H9 (cell line): ENCODE results near the gene TMCC1. TPM values are rescaled to one million over a fixed set of nuclear protein-coding genes. Genes with fewer than 3 reads are reported as not detected.

Experiments used
- DNase-seq: peaks from one replicate; pipeline ENCODE4 v3.0.0-alpha.2; 2017
- H2AFZ ChIP-seq: one replicate; pipeline ENCODE4 v1.6.1; 2013; ENCODE audit warnings: mild to moderate bottlenecking, low read length, control low read depth, moderate library complexity
- H2AK5ac ChIP-seq: 2 replicates; pipeline ENCODE4 v1.6.1; 2013; ENCODE audit warnings: low read length, control low read depth, mixed read lengths; ENCODE audit not compliant: insufficient read length
- H2BK120ac ChIP-seq: one replicate; pipeline ENCODE4 v1.6.1; 2013; ENCODE audit warnings: low read depth, mild to moderate bottlenecking, low read length, control low read depth, inconsistent platforms; ENCODE audit not compliant: poor library complexity, severe bottlenecking
- H2BK12ac ChIP-seq: 2 replicates; pipeline ENCODE4 v1.6.1; 2013; ENCODE audit warnings: low read length, control low read depth, mixed read lengths, low read depth; ENCODE audit not compliant: insufficient read length
- H2BK15ac ChIP-seq: 2 replicates; pipeline ENCODE4 v1.6.1; 2013; ENCODE audit warnings: low read depth, low read length, control low read depth
- H2BK20ac ChIP-seq: one replicate; pipeline ENCODE4 v1.6.1; 2013; ENCODE audit warnings: low read depth, mild to moderate bottlenecking, low read length, control low read depth, inconsistent platforms; ENCODE audit not compliant: poor library complexity, severe bottlenecking
- H2BK5ac ChIP-seq: 2 replicates; pipeline ENCODE4 v1.6.1; 2013; ENCODE audit warnings: low read length, control low read depth, mixed read lengths; ENCODE audit not compliant: insufficient read length
- H3K14ac ChIP-seq: 2 replicates; pipeline ENCODE4 v1.6.1; 2013; ENCODE audit warnings: low read length, control low read depth; ENCODE audit not compliant: insufficient read depth
- H3K18ac ChIP-seq: 2 replicates; pipeline ENCODE4 v1.6.1; 2013; ENCODE audit warnings: low read depth, mild to moderate bottlenecking, mixed read lengths, low read length, control low read depth; ENCODE audit not compliant: insufficient read length
- H3K23ac ChIP-seq: 2 replicates; pipeline ENCODE4 v1.6.1; 2013; ENCODE audit warnings: low read length, control low read depth, mixed read lengths, low read depth; ENCODE audit not compliant: insufficient read length
- H3K23me2 ChIP-seq: 2 replicates; pipeline ENCODE4 v1.6.1; 2013; ENCODE audit warnings: low read depth, mild to moderate bottlenecking, mixed read lengths, low read length, control low read depth; ENCODE audit not compliant: insufficient read length, poor library complexity, severe bottlenecking
- H3K27ac ChIP-seq: 2 replicates; pipeline ENCODE4 v1.5.1; 2013; ENCODE audit warnings: low read length, control low read depth, mixed read lengths, low read depth; ENCODE audit not compliant: insufficient read length
- H3K27me3 ChIP-seq: 2 replicates; pipeline ENCODE4 v1.6.1; 2013; ENCODE audit warnings: low read length, control low read depth, inconsistent platforms; ENCODE audit not compliant: insufficient read depth
- H3K4ac ChIP-seq: 2 replicates; pipeline ENCODE4 v1.6.1; 2013; ENCODE audit warnings: low read depth, mild to moderate bottlenecking, control low read depth, inconsistent platforms, low read length, moderate library complexity
- H3K4me1 ChIP-seq: 2 replicates; pipeline ENCODE4 v1.6.1; 2013; ENCODE audit warnings: low read length, control low read depth, inconsistent platforms; ENCODE audit not compliant: insufficient read depth
- H3K4me2 ChIP-seq: 2 replicates; pipeline ENCODE4 v1.6.1; 2013; ENCODE audit warnings: low read length, control low read depth, mixed read lengths; ENCODE audit not compliant: insufficient read length, insufficient read depth
- H3K56ac ChIP-seq: 2 replicates; pipeline ENCODE4 v1.6.1; 2013; ENCODE audit warnings: low read depth, mild to moderate bottlenecking, mixed read lengths, low read length, control low read depth; ENCODE audit not compliant: insufficient read length
- H3K79me1 ChIP-seq: 2 replicates; pipeline ENCODE4 v1.6.1; 2013; ENCODE audit warnings: low read depth, mild to moderate bottlenecking, moderate library complexity, low read length, control low read depth, inconsistent platforms; ENCODE audit not compliant: insufficient read depth, poor library complexity, severe bottlenecking
- H3K79me2 ChIP-seq: 2 replicates; pipeline ENCODE4 v1.6.1; 2013; ENCODE audit warnings: low read length, control low read depth, inconsistent platforms; ENCODE audit not compliant: insufficient read depth
- H3K9ac ChIP-seq: 2 replicates; pipeline ENCODE4 v1.6.1; 2013; ENCODE audit warnings: low read length, control low read depth, mixed read lengths; ENCODE audit not compliant: insufficient read length; ENCODE audit errors: extremely low read depth
- H3K9me3 ChIP-seq: one replicate; pipeline ENCODE4 v1.6.1; 2013; ENCODE audit warnings: low read depth, low read length, inconsistent platforms; ENCODE audit not compliant: control insufficient read depth
- H3T11ph ChIP-seq: one replicate; pipeline ENCODE4 v1.6.1; 2013; ENCODE audit warnings: mild to moderate bottlenecking, low read length, control low read depth, inconsistent platforms
- H4K20me1 ChIP-seq: one replicate; pipeline ENCODE4 v1.6.1; 2013; ENCODE audit not compliant: control insufficient read depth, insufficient read length, insufficient read depth
- H4K5ac ChIP-seq: 2 replicates; pipeline ENCODE4 v1.6.1; 2013; ENCODE audit warnings: low read depth, mild to moderate bottlenecking, mixed read lengths, low read length, control low read depth; ENCODE audit not compliant: insufficient read length
- H4K8ac ChIP-seq: replicated peaks from 2 replicates; pipeline ENCODE4 v1.6.1; 2013; ENCODE audit warnings: low read length, control low read depth, mixed read lengths, low read depth; ENCODE audit not compliant: insufficient read length
- H4K91ac ChIP-seq: 2 replicates; pipeline ENCODE4 v1.6.1; 2013; ENCODE audit warnings: low read depth, mild to moderate bottlenecking, moderate library complexity, mixed read lengths, low read length, control low read depth; ENCODE audit not compliant: insufficient read length
- H3K27ac Mint-ChIP-seq, 3 experiments: 2 replicates in 2 of 3; 3 replicates in 1 of 3; pipeline ENCODE4 v1.8.0; 2020 to 2021; ENCODE audit warnings: mixed read lengths in 3 of 3, mild to moderate bottlenecking in 1 of 3, moderate library complexity in 1 of 3
- H3K27me3 Mint-ChIP-seq: 2 replicates; pipeline ENCODE4 v1.8.0; 2021; ENCODE audit warnings: low read depth, mild to moderate bottlenecking, moderate library complexity, mixed read lengths
- H3K36me3 Mint-ChIP-seq, 3 experiments: 2 replicates in 2 of 3; 3 replicates in 1 of 3; pipeline ENCODE4 v1.8.0; 2020 to 2021; ENCODE audit warnings: low read depth in 3 of 3, mixed read lengths in 3 of 3; ENCODE audit not compliant: insufficient read depth in 1 of 3
- H3K4me1 Mint-ChIP-seq, 2 experiments: 2 replicates each; pipeline ENCODE4 v1.8.0; 2020; ENCODE audit warnings: mixed read lengths in 2 of 2
- H3K4me3 Mint-ChIP-seq, 2 experiments: 2 replicates in 1 of 2; 3 replicates in 1 of 2; pipeline ENCODE4 v1.8.0; 2020 to 2021; ENCODE audit warnings: mild to moderate bottlenecking in 2 of 2, mixed read lengths in 2 of 2, moderate library complexity in 1 of 2
- H3K9me3 Mint-ChIP-seq, 2 experiments: 2 replicates in 1 of 2; 3 replicates in 1 of 2; pipeline ENCODE4 v1.8.0; 2020; ENCODE audit warnings: mild to moderate bottlenecking in 2 of 2, mixed read lengths in 2 of 2, moderate library complexity in 1 of 2
- CTCF ChIP-seq: fragments of 200-600 bp; sonication (generic); conservative IDR thresholded peaks from 3 replicates; pipeline ENCODE4 v1.8.0; 2021; ENCODE audit warnings: antibody characterized with exemption, mild to moderate bottlenecking
- WGBS: extraction: QIAGEN DNeasy Blood & Tissue Kit; methylation state at CpG from one replicate; pipeline ENCODE4 v1.1.7; 2013; ENCODE audit warnings: missing lambda C conversion rate, low lambda C conversion rate, mixed read lengths; ENCODE audit not compliant: insufficient read length; ENCODE audit errors: extremely low coverage; 5-methylcytosine and 5-hydroxymethylcytosine counted together
- total RNA-seq: library from RNA; stranded (reverse); gene quantifications from 2 replicates; pipeline ENCODE4 v1.2.1, GENCODE V29; 2021

The TMCC1 gene
- total RNA-seq, 1 experiment from 2014 or later = 24.4 TPM

DNA sequence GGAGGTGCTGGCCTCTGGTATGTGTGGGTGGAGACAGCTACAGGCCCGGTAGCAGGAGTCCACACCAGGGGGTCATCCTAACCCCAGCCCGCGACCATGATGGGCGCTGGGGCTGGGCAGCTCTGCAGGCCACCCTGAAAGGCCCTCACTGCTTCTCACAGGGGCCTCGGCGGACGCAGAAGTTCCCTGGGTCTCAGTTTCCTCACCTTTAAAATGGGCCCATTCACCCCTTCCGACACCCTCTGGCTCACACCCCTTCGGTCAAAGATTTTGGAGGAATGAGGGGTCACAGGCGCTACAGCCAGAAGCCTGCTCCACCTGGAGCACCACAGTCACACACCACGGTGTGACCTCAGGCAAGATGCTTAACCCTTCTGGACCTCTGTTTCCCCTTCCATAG is 295.0 kb downstream of the TMCC1 start:
- Histone ChIP-seq H3K4me1 (peaks cover 4% of the 10 kb centered on the region; the same call in 1 of the 2 replicates), H3K23ac (no peak overlapping the region), H3K23me2 (no peaks in the 10 kb centered on the region), H3K4ac (no peak overlapping the region), H3K27me3 (no peaks in the 10 kb centered on the region), H3K18ac (no peak overlapping the region), H2BK5ac (no peak overlapping the region), H2AK5ac (no peak overlapping the region), H4K8ac (no peak overlapping the region), H3K9me3 (no peaks in the 10 kb centered on the region), H4K5ac (no peak overlapping the region), H3K79me1 (no peaks in the 10 kb centered on the region), H4K20me1 (no peaks in the 10 kb centered on the region), H2BK12ac (no peak overlapping the region), H3K14ac (no peak overlapping the region), H3K79me2 (peaks cover 3% of the 10 kb centered on the region; the same call in 1 of the 2 replicates), H3T11ph (no peak overlapping the region), H2BK120ac (no peak overlapping the region), H2BK20ac (no peak overlapping the region), H3K4me2 (no peak overlapping the region), H2BK15ac (no peak overlapping the region), H3K56ac (no peak overlapping the region), H2AFZ (no peak overlapping the region), H3K27ac (no peak overlapping the region), H3K9ac (no peak overlapping the region), H4K91ac (no peak overlapping the region)
- Mint-ChIP-seq H3K27ac (peak overlapping the region; percentile 6 to 94 (median 83); a peak in 3 of 7 replicates), H3K4me3 (0 out of 5 replicates have a peak overlapping the region, but pooled peaks of 1 of the 2 experiments have one; percentile 26), H3K9me3 (peaks cover 0 to 2% of the 10 kb centered on the region in 2 experiments; a peak in 1 of 5 replicates), H3K36me3 (peaks cover 0 to 1% (median 0%) of the 10 kb centered on the region in 3 experiments; a peak in 2 of 7 replicates), H3K4me1 (peaks cover 67 to 85% of the 10 kb centered on the region in 2 experiments), H3K27me3 (peaks cover 3% of the 10 kb centered on the region)
- no peak for TF ChIP-seq CTCF
- WGBS = no CpG with 5 or more reads among the region's 11 CpGs
- DNase-seq = no peak
